HG03045 (cell line): Measurements from ENCODE around the gene CGNL1.

Experiments
- ATAC-seq: cut with Tn5 transposase; IDR thresholded peaks from one replicate; pipeline ENCODE4 v1.9.1; 2021; ENCODE audit warnings: mild to moderate bottlenecking, moderate library complexity; ENCODE audit not compliant: unreplicated experiment

CGNL1 gene

GRCh38 chr15:57418635-57419034 is 42.3 kb downstream of the CGNL1 start:
- ATAC-seq: no peak

GRCh38 chr15:57419335-57419734 is 43.0 kb downstream of the CGNL1 start:
- no peak for ATAC-seq

DNA sequence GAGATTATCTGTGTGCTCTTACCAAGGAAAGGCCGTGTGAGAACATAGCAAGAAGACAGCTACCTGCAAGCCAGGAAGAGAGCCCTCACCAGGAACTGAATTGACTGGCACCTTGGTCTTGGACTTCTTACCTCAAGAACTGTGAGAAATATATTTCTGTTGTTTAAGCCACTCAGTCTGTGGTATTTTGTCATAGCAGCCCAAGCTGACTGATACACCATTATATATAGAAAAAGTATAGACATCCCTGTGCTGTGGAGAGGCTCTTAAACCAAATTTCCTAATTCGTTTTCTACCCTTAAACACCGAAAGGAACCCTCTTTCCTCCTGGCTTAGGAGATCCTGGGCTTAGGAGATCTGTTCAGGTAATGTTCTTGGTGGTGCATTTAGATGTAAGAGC is 44.8 kb downstream of the CGNL1 start:
- no peak for ATAC-seq

DNA sequence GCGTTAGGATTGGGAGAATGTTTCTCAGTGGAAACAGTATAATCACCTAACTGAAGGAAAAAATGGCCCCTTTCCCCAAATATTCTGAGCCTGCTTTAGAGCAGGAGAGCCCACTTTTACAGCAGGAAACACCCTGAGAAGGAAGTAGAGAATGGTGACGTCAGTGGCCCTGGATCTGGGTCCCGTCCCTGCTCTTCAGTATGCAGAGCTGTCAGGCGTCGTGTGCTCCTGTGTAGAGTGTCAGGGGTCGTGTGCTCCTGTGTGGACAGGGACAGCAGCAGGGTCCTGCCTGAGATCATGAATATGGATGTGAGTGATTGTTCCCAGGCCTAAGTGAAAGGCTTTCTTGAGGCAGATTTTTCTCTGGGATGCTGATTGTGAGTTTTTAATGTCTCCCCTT is 45.2 kb downstream of the CGNL1 start:
- ATAC-seq: no peak

GRCh38 chr15:57422113-57422754 is 45.9 kb downstream of the CGNL1 start:
- ATAC-seq: no peak

DNA sequence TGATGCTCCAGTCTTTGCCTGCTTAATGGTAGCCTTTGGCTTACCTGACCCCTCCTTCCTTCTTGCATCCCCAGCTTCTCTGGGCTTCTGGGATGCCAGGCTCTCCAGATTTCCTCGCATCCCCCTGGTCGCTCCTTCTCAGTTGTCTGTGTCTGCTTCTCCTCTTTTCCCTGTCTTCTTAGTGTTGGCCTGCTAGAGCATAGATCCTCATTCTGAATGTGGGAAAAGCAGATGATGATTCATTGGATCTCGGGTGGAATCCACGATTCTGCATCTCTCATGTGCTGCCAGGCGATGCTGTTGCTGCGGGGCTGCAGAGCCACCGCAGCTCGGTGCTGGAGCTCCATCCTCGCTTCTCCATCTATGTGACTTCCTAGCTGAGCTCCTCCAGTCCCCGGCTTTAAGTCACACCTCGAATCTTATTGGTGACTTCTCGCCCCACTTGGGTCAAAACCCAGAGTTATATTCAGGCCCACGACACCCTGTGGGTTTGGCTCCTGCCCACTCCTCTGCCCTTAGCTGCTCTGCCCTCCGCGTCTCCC is 47.4 kb downstream of the CGNL1 start:
- ATAC-seq: no peak

GRCh38 chr15:57424628-57425405 is 48.5 kb downstream of the CGNL1 start:
- ATAC-seq: no peak

GRCh38 chr15:57425842-57426241 is 49.5 kb downstream of the CGNL1 start:
- ATAC-seq: no peak

DNA sequence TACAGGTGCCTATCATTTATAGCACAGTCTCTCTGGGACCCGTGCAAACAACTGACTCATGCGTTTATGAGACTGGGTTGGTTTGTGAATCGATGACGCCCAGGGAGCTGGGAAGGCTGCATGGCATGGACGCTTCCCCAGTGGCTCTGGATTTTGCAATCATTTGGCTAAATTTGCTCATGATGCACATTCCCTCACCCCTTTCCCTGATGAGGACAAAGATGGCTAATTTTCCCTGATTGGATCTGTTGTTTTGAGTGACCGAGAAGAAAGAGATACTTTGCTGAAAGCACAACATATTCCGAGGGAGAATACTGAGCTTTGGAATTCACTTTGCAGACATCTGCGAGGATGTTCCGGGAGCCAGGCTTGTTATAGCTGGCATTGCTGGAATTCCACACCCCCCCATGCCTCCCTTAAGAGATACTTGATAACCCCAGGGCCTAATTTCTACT is 51.1 kb downstream of the CGNL1 start:
- ATAC-seq: no peak

GRCh38 chr15:57432141-57432741 is 55.9 kb downstream of the CGNL1 start:
- no peak for ATAC-seq

- ATAC-seq: no peak
Measured at GRCh38 chr15:57436166-57436565, 59.9 kb downstream of the CGNL1 start.

DNA sequence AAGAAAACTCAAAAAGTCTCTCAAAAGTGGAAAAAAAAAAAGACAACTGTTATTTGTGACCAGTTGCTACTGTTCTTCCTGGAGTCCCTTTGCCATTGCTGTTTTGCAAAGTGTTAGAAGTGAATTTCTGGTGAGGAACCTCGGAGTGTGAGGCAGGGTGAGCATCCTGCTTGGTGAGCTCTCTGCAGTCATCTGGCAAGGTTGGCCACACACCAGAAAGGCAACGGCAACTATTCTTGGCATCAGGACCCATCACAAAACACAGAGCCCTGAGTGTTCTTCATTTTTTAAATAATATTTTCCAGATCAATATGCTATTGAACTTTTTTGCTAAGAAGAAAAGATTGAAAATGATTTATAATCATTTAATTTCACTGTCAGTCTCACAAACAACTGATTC is 60.7 kb downstream of the CGNL1 start:
- ATAC-seq: no peak

- ATAC-seq: no peak
Measured at GRCh38 chr15:57437564-57437963, 61.3 kb downstream of the CGNL1 start.

- ATAC-seq: no peak
Measured at GRCh38 chr15:57438166-57438565, 61.9 kb downstream of the CGNL1 start.

DNA sequence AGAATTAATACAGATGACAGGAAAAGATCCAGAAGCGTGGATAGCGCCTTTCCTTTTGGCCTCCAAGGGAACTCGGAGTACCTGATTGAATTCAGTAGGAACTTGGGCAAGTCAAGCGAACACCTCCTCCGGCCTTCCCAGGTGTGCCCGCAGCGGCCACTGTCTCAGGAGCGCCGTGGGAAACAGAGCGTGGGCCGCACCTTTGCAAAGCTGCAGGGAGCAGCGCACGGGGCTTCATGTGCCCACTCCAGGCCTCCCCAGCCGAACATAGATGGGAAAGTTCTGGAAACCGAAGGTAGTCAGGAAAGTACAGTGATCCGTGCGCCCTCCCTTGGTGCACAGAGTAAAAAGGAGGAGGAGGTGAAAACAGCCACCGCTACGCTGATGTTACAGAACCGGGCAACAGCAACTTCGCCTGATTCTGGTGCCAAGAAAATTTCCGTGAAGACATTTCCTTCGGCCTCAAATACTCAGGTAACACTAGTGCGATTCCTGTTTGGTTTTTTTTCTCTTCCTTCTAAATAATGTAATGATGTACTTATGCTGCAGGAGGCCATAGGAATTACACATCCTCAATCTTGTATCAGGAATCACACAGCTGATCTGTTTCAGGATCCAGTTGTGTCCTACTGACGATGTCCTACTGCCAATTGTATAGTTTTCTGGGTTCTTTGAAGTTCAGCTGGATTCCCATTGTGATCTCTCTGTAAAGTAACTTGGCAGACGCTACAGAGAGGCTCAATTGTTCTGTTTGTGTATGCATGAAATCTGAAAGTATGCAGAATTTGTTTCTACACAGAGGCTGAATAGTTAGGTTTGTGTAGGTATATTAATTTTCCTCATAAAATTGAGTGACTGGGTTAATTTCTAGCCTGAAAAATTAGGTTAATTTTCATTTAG is 63.1 kb downstream of the CGNL1 start:
- no peak for ATAC-seq

GRCh38 chr15:57440167-57440566 is 63.9 kb downstream of the CGNL1 start:
- no peak for ATAC-seq

DNA sequence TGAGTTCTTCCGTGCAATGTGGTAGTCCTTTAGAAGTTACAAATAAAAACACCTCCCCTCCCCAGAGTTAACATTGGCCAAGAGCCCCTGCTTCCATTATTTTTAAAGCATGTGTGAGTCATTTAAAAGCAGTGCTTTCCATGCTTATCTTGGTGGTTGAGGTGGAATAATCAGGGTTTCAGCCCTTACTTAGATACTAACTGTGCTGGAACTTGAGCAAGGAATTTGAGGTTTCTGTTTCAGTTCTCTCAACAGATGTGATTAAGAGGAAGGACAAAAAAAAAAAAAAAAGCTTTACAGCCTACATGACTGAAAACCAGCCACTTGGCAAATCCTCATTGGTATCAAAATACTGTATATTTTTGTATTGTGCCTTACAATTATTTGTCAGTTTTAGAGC is 64.5 kb downstream of the CGNL1 start:
- no peak for ATAC-seq

GRCh38 chr15:57442335-57442734 is 66.0 kb downstream of the CGNL1 start:
- ATAC-seq: no peak

DNA sequence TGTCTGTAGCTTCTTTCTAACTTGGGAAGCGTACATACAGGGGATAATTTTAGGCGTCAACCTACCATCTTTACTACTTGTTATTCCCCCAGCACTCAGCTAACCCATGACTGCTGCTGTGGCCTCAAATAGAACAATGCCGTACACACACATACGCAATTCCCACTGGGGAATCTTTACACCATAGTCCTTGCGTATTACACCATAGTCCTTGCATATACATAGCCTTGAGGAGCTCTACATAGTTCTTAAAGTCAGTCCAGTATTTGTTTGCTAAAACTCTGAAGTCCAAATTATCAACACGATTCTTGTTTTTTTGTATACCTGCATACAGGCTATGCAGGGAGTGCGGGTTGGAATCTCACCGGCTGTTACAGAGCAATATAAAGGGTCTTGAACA is 67.2 kb downstream of the CGNL1 start:
- no peak for ATAC-seq

GRCh38 chr15:57444877-57445513 is 68.7 kb downstream of the CGNL1 start:
- no peak for ATAC-seq
